ENCODE data around the gene ITGB2.

Gene ITGB2

DNA sequence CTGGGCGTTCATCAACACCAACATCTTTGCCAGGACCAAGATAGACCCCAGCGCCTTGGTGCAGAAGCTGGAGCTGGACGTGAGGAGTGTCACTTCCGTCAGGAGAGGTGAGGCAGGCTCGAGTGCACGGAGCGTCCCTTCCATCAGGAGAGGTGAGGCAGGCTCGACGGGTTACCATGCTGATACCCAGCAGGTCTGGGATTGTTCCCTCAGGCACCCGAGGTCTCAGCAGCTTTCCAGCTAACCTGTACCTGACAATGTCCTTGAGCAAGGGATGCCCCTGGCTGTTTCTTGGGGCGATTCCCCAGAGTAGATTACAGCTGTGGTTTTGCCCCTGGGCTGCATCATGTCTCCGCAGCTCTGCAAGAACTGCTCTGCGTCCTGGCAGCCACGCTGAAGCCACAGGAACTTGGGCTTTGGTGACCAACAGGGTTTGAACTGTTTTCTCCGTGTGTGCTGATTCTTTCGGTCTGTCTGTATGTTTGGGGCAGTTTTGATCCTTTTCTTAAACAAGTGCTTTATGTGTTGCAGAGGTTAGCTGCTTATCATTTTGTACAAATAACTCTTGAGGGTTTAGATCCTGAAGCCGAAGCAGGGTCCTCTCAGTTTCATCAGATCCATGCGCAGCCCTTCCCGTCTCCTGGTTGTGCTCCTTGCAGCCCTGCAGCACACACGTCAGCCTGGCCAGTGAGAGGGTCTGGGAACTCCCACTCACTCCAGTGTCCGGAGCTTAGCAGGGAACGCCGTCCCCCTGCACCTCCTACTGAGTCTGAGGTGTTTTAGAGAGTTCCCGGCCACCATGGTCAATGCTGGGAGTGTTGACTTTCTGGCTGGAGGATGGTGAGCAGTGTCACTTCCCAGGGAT lies 23.2 kb upstream of the ITGB2 start:
- Histone ChIP-seq H3K79me2 (ENCODE audit: insufficient read depth, low read depth) (peaks cover 79% of the 10 kb centered on the region), H3K27me3 (ENCODE audit: insufficient read depth, low read depth) (no peaks in the 10 kb centered on the region), H3K36me3 (ENCODE audit: insufficient read depth) (no peaks in the 10 kb centered on the region), H2AFZ (ENCODE audit: low read depth) (no peak overlapping the region), H3K27ac (no peak overlapping the region), H3K4me2 (no peak overlapping the region), H3K4me3 (IDR thresholded peaks at IDR 0.05; ENCODE audit: insufficient read depth, low read depth, low read length) (no peak overlapping the region), H3K9ac (no peak overlapping the region), H4K20me1 (ENCODE audit: insufficient read depth) (peaks cover 15% of the 10 kb centered on the region; the same call in 1 of the 2 replicates), H3K4me1 (ENCODE audit: low read depth, poor library complexity, severe bottlenecking) (peaks cover 21% of the 10 kb centered on the region)
- TF ChIP-seq, protein P1, sequence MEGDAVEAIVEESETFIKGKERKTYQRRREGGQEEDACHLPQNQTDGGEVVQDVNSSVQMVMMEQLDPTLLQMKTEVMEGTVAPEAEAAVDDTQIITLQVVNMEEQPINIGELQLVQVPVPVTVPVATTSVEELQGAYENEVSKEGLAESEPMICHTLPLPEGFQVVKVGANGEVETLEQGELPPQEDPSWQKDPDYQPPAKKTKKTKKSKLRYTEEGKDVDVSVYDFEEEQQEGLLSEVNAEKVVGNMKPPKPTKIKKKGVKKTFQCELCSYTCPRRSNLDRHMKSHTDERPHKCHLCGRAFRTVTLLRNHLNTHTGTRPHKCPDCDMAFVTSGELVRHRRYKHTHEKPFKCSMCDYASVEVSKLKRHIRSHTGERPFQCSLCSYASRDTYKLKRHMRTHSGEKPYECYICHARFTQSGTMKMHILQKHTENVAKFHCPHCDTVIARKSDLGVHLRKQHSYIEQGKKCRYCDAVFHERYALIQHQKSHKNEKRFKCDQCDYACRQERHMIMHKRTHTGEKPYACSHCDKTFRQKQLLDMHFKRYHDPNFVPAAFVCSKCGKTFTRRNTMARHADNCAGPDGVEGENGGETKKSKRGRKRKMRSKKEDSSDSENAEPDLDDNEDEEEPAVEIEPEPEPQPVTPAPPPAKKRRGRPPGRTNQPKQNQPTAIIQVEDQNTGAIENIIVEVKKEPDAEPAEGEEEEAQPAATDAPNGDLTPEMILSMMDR (conservative IDR thresholded peaks at IDR 0.05; ENCODE audit: low read depth, low read length): no peak

DNA sequence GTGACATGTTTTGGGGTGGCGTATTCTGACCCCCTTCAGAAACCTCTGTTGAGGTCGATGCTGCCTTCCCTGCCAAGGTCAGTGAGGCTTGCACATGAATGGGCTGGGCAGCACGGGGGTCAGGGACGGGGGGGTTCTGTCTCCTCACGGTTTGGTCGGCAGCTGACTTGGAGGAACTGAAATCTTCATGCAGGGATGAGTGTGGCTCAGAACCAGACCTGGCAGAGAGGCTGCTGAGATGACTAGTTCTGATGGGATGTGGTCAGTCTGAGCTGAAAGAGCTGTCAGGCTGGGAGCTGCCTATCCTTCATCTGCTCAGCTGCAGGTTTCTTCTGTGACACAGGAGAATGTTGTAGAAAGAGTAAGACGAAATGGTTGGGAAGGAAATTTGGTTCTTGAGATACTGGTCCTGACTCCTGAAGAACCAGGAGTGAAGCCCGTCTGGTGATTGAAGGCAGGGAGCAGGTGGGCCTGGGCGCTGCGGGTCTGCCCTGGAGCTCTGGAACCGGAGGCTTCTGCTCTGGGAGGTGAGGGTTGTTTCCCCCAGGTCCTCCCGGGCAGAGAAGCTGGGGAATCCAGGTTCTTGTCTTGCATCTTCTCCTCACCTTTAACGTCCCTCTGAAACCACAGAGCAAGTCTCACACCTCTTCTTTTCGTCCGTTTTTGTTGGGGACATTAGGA lies 22.4 kb upstream of the ITGB2 start:
- Histone ChIP-seq H4K20me1 (ENCODE audit: insufficient read depth) (peaks cover 15% of the 10 kb centered on the region; the same call in 1 of the 2 replicates), H2AFZ (ENCODE audit: low read depth) (no peak overlapping the region), H3K36me3 (ENCODE audit: insufficient read depth) (no peaks in the 10 kb centered on the region), H3K9ac (no peak overlapping the region), H3K4me2 (no peak overlapping the region), H3K4me1 (ENCODE audit: low read depth, poor library complexity, severe bottlenecking) (peaks cover 23% of the 10 kb centered on the region), H3K27ac (no peak overlapping the region), H3K27me3 (ENCODE audit: insufficient read depth, low read depth) (no peaks in the 10 kb centered on the region), H3K4me3 (IDR thresholded peaks at IDR 0.05; ENCODE audit: insufficient read depth, low read depth, low read length) (no peak overlapping the region), H3K79me2 (ENCODE audit: insufficient read depth, low read depth) (peaks cover 79% of the 10 kb centered on the region)
- TF ChIP-seq, protein P1 (conservative IDR thresholded peaks at IDR 0.05; ENCODE audit: low read depth, low read length): no peak

- H3K4me2 ChIP-seq: no peak overlapping the region
- H2AFZ ChIP-seq (ENCODE audit: low read depth): no peak overlapping the region
- peaks cover 23% of the 10 kb centered on the region for H3K4me1 ChIP-seq (ENCODE audit: low read depth, poor library complexity, severe bottlenecking)
- H3K4me3 ChIP-seq (IDR thresholded peaks at IDR 0.05; ENCODE audit: insufficient read depth, low read depth, low read length): no peak overlapping the region
- no peaks in the 10 kb centered on the region for H3K36me3 ChIP-seq (ENCODE audit: insufficient read depth)
- no peak overlapping the region for H3K27ac ChIP-seq
- no peak overlapping the region for H3K9ac ChIP-seq
- no peaks in the 10 kb centered on the region for H3K27me3 ChIP-seq (ENCODE audit: insufficient read depth, low read depth)
- peaks cover 15% of the 10 kb centered on the region; the same call in 1 of the 2 replicates for H4K20me1 ChIP-seq (ENCODE audit: insufficient read depth)
- H3K79me2 ChIP-seq (ENCODE audit: insufficient read depth, low read depth): peaks cover 74% of the 10 kb centered on the region
- TF ChIP-seq, protein P1 (conservative IDR thresholded peaks at IDR 0.05; ENCODE audit: low read depth, low read length): no peak
These were observed 21.9 kb upstream of the ITGB2 start for GRCh38 chr21:44942566-44942965.

DNA sequence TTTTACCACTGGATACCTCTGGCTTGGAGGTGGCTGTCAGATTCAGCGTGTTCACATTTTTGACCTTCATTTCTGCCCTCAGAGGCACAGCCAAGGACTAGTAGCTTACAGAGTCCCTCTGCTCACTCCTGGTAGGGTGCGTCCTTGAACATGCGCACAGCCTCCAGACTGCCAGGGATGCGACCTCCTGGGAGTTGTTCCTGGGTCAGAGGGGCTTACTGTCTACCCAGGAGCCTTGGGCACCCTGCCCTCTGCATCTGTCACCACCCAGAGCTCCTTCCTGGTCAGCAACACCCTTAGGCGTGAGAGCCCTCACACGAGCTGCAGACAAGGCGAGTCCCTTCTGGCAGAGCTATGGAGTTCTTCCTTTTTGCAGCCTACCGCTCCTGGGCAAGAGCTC lies 20.9 kb upstream of the ITGB2 start:
- Histone ChIP-seq H3K79me2 (ENCODE audit: insufficient read depth, low read depth) (peaks cover 64% of the 10 kb centered on the region), H3K9ac (no peak overlapping the region; the same call in 1 of the 2 replicates), H4K20me1 (ENCODE audit: insufficient read depth) (peaks cover 12% of the 10 kb centered on the region; the same call in 1 of the 2 replicates), H2AFZ (ENCODE audit: low read depth) (no peak overlapping the region), H3K27ac (no peak overlapping the region), H3K4me2 (peak overlapping the region; percentile 78), H3K27me3 (ENCODE audit: insufficient read depth, low read depth) (no peaks in the 10 kb centered on the region), H3K4me3 (IDR thresholded peaks at IDR 0.05; ENCODE audit: insufficient read depth, low read depth, low read length) (no peak overlapping the region), H3K36me3 (ENCODE audit: insufficient read depth) (no peaks in the 10 kb centered on the region), H3K4me1 (ENCODE audit: low read depth, poor library complexity, severe bottlenecking) (peaks cover 23% of the 10 kb centered on the region)
- TF ChIP-seq, protein P1 (conservative IDR thresholded peaks at IDR 0.05; ENCODE audit: low read depth, low read length): no peak

All from KMS-11 (cell line).